Measurements from ENCODE around the gene MAGI2.

Gene MAGI2

DNA sequence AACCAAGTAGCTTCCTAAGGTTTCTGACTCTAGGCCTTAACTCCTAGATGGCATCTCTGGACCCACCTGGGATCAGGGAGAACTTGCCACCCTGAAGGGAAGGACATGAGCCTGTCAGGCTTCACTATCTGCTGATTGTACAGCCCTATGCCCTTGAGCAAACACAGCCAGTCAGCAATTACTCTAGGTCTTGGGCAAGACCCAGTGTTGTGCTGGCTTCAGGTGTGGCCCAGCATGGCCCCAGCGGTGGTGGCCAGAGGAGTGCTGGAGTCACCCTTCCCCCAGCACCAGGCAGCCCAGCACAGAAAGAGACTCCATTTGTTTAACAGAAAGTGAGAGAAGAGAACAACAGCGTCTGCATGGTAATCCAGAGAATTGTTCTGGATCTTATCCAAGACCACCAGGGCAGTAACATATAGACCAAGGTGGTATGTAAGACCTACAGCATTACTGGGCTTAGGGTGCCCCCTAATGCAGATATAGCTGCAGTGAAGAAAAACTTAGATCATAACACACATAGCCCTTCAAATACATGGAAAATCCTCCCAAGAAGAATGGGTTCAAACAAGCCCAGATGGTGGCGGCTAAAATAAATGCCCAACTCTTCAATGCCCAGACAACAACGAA, 207.7 kb downstream of the MAGI2 start:
- no peak overlapping the region for H3K27ac Mint-ChIP-seq
- H3K36me3 Mint-ChIP-seq (ENCODE audit: low read depth), result no peaks in the 10 kb centered on the region
- no peaks in the 10 kb centered on the region for H3K27me3 Mint-ChIP-seq
- H3K4me1 Mint-ChIP-seq (ENCODE audit: low read depth), result no peaks in the 10 kb centered on the region
- H3K4me3 Mint-ChIP-seq, result no peak overlapping the region
- H3K9me3 Mint-ChIP-seq, result peaks cover 6% of the 10 kb centered on the region
- no peak for DNase-seq

- peaks cover 6% of the 10 kb centered on the region for H3K9me3 Mint-ChIP-seq
- no peaks in the 10 kb centered on the region for H3K36me3 Mint-ChIP-seq (ENCODE audit: low read depth)
- H3K4me1 Mint-ChIP-seq (ENCODE audit: low read depth), result no peaks in the 10 kb centered on the region
- no peak for DNase-seq
- H3K27ac Mint-ChIP-seq, result no peak overlapping the region
- H3K4me3 Mint-ChIP-seq, result no peak overlapping the region
- H3K27me3 Mint-ChIP-seq, result no peaks in the 10 kb centered on the region
Measured at GRCh38 chr7:79244482-79244881, 209.0 kb downstream of the MAGI2 start.

GRCh38 chr7:79241288-79242060, 212.0 kb downstream of the MAGI2 start:
- Mint-ChIP-seq H3K27me3 (no peaks in the 10 kb centered on the region), H3K27ac (no peak overlapping the region)

DNA sequence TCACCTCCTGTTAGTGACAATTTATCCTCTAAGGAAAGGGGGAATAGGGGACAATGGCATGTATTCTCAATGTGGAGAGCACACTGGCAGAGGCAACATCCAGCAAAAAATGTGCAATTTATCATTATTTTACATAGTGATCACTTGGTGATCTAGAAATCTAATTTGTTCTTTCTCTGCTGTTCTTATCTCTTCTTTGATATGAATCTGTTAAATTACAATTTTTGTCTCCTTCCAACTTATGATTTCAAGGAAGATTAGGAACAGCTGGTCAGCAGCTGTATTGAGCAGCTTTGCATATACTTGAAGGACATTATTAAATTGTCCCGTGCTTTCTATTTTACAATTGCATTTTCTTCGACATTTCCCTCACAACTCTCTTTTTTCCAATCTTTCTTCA, 213.1 kb downstream of the MAGI2 start:
- Mint-ChIP-seq H3K4me3 (no peak overlapping the region), H3K27ac (no peak overlapping the region), H3K27me3 (no peaks in the 10 kb centered on the region), H3K4me1 (ENCODE audit: low read depth) (no peaks in the 10 kb centered on the region), H3K9me3 (no peaks in the 10 kb centered on the region), H3K36me3 (ENCODE audit: low read depth) (no peaks in the 10 kb centered on the region)
- DNase-seq, result no peak

More at GRCh38 chr7:79241288-79242060, 212.0 kb downstream of the MAGI2 start:
- Mint-ChIP-seq H3K9me3 (peaks cover 6% of the 10 kb centered on the region), H3K36me3 (ENCODE audit: low read depth) (no peaks in the 10 kb centered on the region), H3K4me1 (ENCODE audit: low read depth) (no peaks in the 10 kb centered on the region), H3K4me3 (no peak overlapping the region)
- no peak for DNase-seq

DNA sequence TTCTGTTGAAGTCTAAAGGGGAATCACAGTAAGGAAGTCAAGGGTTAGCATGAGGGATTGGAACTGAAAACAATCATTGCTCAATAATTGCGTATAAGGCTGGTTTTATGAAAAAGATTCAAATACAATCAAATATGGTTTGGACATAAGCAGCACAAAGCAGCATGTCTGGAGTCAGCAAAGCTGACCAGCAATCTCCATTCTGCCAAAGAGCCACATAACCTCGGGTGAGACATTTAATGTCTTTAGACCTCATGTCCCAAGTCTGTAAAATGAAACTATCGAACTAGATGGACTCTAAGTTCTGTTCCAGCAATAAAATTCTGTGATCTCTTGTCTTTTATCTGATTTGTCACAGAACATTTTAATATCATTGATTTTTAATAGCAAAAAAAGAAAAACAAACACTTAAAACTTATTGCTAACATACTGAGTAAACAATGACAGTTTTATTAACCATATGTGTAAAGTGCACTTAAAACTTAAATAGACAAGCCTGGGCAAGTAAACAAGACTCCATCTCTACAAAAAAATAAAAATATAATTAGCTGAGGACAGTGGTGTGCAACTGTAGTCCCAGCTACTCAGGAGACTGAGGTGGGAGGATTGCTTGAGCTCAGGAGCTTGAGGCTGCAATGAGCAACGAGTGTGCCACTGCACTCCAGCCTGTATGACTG, 217.0 kb downstream of the MAGI2 start:
- no peaks in the 10 kb centered on the region for H3K36me3 Mint-ChIP-seq (ENCODE audit: low read depth)
- DNase-seq, result no peak
- no peaks in the 10 kb centered on the region for H3K4me1 Mint-ChIP-seq (ENCODE audit: low read depth)
- no peaks in the 10 kb centered on the region for H3K9me3 Mint-ChIP-seq
- H3K27ac Mint-ChIP-seq, result no peak overlapping the region
- no peak overlapping the region for H3K4me3 Mint-ChIP-seq
- no peaks in the 10 kb centered on the region for H3K27me3 Mint-ChIP-seq

DNA sequence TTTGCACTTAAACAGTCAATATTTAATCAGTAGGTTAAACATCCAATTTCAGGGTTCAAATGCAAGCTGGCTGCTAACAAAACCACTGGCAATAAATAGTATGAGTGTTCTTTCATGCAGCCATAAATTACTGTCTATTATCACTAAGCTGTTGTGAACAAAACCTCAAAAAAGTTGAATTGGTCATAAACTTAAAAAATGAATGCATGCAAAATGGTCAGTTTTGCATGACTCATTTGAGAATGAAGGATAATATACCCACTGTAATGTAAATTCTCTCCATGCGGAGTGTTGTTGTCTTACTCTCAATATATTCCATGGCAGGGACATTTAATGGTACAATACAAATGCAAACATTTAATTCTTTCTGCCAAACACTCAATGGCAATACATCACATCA, 226.4 kb downstream of the MAGI2 start:
- no peaks in the 10 kb centered on the region for H3K27me3 Mint-ChIP-seq
- H3K27ac Mint-ChIP-seq, result no peak overlapping the region
- H3K4me3 Mint-ChIP-seq, result no peak overlapping the region
- DNase-seq, result no peak
- no peaks in the 10 kb centered on the region for H3K4me1 Mint-ChIP-seq (ENCODE audit: low read depth)
- H3K36me3 Mint-ChIP-seq (ENCODE audit: low read depth), result no peaks in the 10 kb centered on the region
- H3K9me3 Mint-ChIP-seq, result no peaks in the 10 kb centered on the region

GRCh38 chr7:79221211-79221610, 232.3 kb downstream of the MAGI2 start:
- DNase-seq, result no peak
- H3K27me3 Mint-ChIP-seq, result no peaks in the 10 kb centered on the region
- H3K36me3 Mint-ChIP-seq (ENCODE audit: low read depth), result no peaks in the 10 kb centered on the region
- no peak overlapping the region for H3K27ac Mint-ChIP-seq
- H3K4me3 Mint-ChIP-seq, result no peak overlapping the region
- H3K9me3 Mint-ChIP-seq, result no peaks in the 10 kb centered on the region
- no peaks in the 10 kb centered on the region for H3K4me1 Mint-ChIP-seq (ENCODE audit: low read depth)

- Mint-ChIP-seq H3K4me1 (ENCODE audit: low read depth) (no peaks in the 10 kb centered on the region), H3K27me3 (no peaks in the 10 kb centered on the region), H3K36me3 (ENCODE audit: low read depth) (no peaks in the 10 kb centered on the region), H3K9me3 (no peaks in the 10 kb centered on the region), H3K27ac (no peak overlapping the region), H3K4me3 (no peak overlapping the region)
- DNase-seq, result no peak
Measured at GRCh38 chr7:79217976-79218626, 235.4 kb downstream of the MAGI2 start.

- Mint-ChIP-seq H3K9me3 (no peaks in the 10 kb centered on the region), H3K27me3 (no peaks in the 10 kb centered on the region), H3K27ac (no peak overlapping the region), H3K36me3 (ENCODE audit: low read depth) (no peaks in the 10 kb centered on the region), H3K4me3 (no peak overlapping the region), H3K4me1 (ENCODE audit: low read depth) (no peaks in the 10 kb centered on the region)
- DNase-seq, result no peak
Measured at GRCh38 chr7:79217468-79217867, 236.0 kb downstream of the MAGI2 start.

GRCh38 chr7:79216236-79216635, 237.2 kb downstream of the MAGI2 start:
- Mint-ChIP-seq H3K9me3 (no peaks in the 10 kb centered on the region), H3K36me3 (ENCODE audit: low read depth) (no peaks in the 10 kb centered on the region), H3K4me1 (ENCODE audit: low read depth) (no peaks in the 10 kb centered on the region), H3K27me3 (no peaks in the 10 kb centered on the region), H3K27ac (no peak overlapping the region), H3K4me3 (no peak overlapping the region)
- DNase-seq, result no peak

DNA sequence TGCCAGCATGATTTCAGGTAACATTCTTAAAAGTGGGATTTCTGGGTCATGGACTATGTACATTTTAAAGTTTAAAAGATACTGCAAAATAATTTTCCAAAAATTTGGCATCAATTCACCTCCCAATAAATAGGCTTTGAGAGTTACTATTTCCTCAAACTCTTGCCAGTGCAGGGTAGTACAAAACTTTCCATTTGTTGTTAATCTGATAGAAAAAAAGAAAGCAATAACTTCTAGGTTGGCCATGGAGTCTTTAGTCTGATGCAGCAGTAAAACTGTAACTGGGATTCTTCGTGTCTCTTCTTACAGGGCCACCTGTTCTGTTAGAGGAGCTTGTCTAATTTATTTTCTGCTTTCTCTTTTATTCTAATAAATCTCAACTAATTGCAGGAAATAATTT, 241.1 kb downstream of the MAGI2 start:
- Mint-ChIP-seq H3K27me3 (no peaks in the 10 kb centered on the region), H3K4me1 (ENCODE audit: low read depth) (no peaks in the 10 kb centered on the region), H3K27ac (no peak overlapping the region)

DNA sequence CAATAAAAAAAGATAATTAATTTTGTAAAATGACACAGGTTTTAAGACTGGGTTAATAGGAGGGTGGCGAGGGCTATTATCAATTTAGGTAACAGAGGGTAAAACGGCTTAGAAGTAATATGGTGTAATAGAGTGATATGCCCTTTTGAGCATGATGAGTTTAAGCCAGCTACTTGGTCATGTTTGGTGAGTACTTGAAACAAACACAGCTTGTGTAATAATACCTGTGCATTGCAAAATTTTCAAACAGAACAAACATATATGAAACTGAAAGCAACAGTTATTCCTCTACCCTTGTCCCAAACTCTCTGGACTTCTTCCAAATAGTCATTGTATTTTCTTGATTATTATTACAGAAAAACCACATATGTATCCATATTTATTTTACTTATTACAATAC, 241.7 kb downstream of the MAGI2 start:
- Mint-ChIP-seq H3K4me1 (ENCODE audit: low read depth) (no peaks in the 10 kb centered on the region), H3K9me3 (no peaks in the 10 kb centered on the region), H3K27ac (no peak overlapping the region), H3K4me3 (no peak overlapping the region), H3K27me3 (no peaks in the 10 kb centered on the region), H3K36me3 (ENCODE audit: low read depth) (no peaks in the 10 kb centered on the region)
- DNase-seq, result no peak

More for the DNA sequence above, 241.1 kb downstream of the MAGI2 start:
- Mint-ChIP-seq H3K4me3 (no peak overlapping the region), H3K36me3 (ENCODE audit: low read depth) (no peaks in the 10 kb centered on the region), H3K9me3 (no peaks in the 10 kb centered on the region)
- DNase-seq, result no peak

DNA sequence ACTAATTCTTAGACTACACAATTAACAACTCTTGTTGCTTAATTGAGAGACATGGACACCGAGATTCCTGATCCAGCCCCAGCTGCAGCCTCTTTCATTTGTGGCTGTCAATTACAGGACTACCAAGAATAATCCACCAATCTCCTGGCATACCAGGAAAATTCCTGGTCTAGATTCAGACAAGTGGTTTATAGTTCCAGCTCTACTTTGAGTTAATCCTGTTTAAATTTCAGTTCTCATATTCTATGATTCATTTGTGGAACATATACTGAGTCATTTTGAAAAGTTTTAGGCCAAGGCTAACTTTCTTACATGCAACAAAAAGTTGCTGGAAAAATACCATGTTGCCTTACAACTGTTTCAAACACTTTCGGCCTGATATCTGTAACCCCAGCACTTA, 253.5 kb downstream of the MAGI2 start:
- H3K27ac Mint-ChIP-seq, result no peak overlapping the region
- no peaks in the 10 kb centered on the region for H3K27me3 Mint-ChIP-seq
- H3K4me1 Mint-ChIP-seq (ENCODE audit: low read depth), result no peaks in the 10 kb centered on the region
- no peaks in the 10 kb centered on the region for H3K36me3 Mint-ChIP-seq (ENCODE audit: low read depth)
- peaks cover 10% of the 10 kb centered on the region for H3K9me3 Mint-ChIP-seq
- H3K4me3 Mint-ChIP-seq, result no peak overlapping the region
- no peak for DNase-seq

DNA sequence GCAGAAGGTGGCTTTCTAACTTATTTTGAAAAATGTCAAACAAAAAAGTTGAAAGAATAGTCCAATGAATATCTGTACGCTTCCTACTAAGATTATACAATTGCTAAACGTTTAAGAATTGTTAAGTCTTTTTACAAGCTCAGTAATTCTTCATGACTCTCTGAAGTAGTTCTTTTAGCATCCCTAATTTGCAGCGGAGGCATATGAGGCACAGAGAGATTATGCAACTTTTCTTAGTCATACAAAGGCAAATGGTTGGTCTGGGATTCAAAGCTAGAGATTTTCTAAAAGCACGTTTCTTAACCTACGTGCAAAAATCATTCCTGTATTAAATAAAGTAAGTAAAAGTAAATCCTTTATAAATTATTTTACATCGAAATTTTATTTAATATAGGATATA, 254.2 kb downstream of the MAGI2 start:
- no peaks in the 10 kb centered on the region for H3K27me3 Mint-ChIP-seq
- H3K27ac Mint-ChIP-seq, result no peak overlapping the region
- H3K9me3 Mint-ChIP-seq, result peaks cover 8% of the 10 kb centered on the region
- no peaks in the 10 kb centered on the region for H3K36me3 Mint-ChIP-seq (ENCODE audit: low read depth)
- H3K4me3 Mint-ChIP-seq, result no peak overlapping the region
- H3K4me1 Mint-ChIP-seq (ENCODE audit: low read depth), result no peaks in the 10 kb centered on the region
- no peak for DNase-seq

- no peak overlapping the region for H3K4me3 Mint-ChIP-seq
- H3K9me3 Mint-ChIP-seq, result peaks cover 4% of the 10 kb centered on the region
- DNase-seq, result no peak
- H3K27ac Mint-ChIP-seq, result no peak overlapping the region
- no peaks in the 10 kb centered on the region for H3K4me1 Mint-ChIP-seq (ENCODE audit: low read depth)
- no peaks in the 10 kb centered on the region for H3K36me3 Mint-ChIP-seq (ENCODE audit: low read depth)
- no peaks in the 10 kb centered on the region for H3K27me3 Mint-ChIP-seq
Measured at GRCh38 chr7:79185605-79186004, 267.9 kb downstream of the MAGI2 start.
